GM18867 (cell line): ENCODE measurements around the gene TPBGL.

Experiments
- ATAC-seq: cut with Tn5 transposase; IDR thresholded peaks from one replicate; pipeline ENCODE4 v1.9.1; 2021; ENCODE audit warnings: mild to moderate bottlenecking, moderate library complexity; ENCODE audit not compliant: unreplicated experiment

The TPBGL gene

GRCh38 chr11:75245356-75246005 is 4.9 kb downstream of the TPBGL start:
- ATAC-seq, result no peak

DNA sequence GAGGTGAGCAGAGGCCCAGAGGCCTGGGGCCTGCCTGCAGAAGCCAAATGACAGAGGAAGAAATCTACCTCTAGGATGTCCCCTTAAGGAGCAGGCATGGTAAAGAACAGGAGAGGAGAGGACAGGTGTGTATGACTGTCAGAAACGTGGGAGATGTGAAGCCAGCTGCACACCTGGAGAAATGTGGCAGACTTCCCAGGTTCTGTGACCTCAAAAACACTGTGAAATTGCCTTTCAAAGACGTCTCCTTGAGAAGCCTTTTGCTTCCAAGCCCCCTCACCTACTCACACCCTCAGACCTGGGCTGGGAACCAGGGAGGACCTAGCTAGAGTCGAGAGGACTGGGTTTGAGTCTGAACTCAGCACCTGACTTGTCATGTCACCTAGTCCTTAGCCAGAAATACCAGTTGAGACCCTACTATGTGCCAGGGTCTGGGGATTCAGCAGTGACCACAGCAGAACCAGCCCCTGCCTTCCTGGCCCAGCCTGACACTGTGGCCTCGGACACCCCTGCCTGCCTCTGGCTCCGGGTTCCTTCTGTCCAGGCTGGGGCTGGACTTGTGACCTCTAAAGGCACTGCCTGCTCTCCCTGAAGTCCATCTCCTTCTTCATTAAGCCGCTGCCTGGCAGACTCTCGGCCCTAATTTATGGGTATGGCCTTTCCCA is 5.6 kb downstream of the TPBGL start:
- ATAC-seq, result no peak

GRCh38 chr11:75246671-75247350 is 6.2 kb downstream of the TPBGL start:
- no peak for ATAC-seq

DNA sequence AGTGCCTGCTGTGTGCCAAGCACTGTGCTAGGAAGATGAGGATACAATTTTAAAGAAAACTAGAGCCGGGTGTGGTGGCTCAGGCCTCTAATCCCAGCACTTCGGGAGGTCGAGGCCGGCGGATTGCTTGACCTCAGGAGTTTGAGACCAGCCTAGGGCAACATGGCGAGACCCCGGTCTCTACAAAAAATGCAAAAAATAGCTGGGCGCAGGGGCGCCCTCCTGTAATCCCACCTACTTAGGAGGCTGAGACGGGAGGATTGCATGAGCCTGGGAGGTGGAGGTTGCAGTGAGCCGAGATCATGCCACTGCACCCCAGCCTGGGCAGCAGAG is 8.3 kb downstream of the TPBGL start:
- ATAC-seq, result peak; percentile 8

GRCh38 chr11:75249704-75250103 is 9.1 kb downstream of the TPBGL start:
- ATAC-seq, result no peak

DNA sequence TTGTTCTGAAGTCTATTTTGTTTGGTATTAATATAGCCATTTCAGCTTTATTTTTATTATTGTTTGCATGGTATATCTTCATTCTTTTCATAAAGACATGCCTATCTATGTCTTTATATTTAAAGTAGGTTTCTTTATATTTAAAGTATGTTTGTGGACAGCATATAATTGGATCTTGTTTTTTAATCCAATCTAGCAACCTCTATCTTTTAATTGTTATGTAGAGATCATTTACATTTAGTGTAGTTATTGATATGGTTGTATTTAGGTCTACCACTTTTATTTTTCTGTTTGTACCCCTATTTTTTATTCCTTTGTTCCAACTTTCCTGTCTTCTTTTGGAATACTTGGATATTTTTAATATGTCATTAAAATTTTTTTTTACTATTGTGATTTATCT is 13.8 kb downstream of the TPBGL start:
- ATAC-seq, result no peak

DNA sequence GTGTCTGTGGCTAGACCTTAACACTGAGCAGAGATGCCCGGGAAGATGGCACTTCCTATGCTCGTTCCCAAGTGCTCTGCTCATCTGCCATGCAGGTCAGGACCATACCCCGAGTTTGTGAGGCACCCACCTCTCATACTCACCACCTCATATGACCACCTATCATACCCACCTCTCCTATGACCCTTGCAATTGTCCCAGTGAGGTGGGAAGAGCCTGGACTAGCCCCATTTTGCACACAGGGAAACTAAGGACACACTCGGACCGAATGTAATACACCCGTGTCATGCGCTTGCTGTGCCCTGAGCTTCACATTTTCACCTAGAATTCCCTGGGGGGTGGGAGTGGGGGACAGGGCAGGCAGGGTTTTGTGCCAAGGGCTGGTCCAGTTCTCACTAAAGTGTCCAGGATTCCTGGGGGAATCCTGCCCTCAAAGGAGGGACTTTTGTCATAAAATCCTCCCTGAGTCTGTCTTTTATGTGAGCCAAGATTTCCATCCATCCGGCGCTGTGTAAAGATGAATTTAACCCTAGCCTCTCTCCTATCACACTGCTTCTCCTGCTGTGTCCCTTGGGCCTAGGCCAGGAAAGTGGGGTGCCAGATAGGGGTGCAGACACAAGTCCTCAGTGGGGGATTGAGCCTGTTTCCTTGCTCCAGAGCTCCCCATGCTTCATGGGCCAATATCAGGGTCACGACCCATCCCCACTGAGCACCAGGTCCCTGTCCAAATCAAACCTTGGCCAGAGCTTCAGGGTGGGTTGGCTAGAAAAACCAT is 20.0 kb downstream of the TPBGL start:
- ATAC-seq, result no peak

GRCh38 chr11:75261902-75262361 is 21.4 kb downstream of the TPBGL start:
- ATAC-seq, result no peak

DNA sequence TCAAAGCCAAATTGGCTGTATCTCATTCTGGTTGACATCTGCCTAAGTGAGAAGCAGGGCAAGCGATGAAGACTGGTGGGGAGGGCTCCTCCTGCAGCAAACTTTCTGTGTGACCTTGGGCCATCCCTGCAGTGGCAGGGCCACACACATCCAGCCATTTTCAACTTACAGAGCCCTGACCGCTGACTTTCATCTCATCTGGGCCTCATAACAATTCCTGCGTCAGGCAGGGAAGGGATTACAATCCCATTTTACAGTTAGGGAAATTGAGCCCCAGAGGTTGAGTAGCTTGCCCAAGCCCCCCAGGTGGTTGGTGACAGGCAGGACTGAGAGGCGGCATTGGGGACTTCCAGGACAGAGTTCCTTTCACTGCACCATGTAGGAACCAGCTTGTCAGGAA is 21.9 kb downstream of the TPBGL start:
- ATAC-seq, result no peak

GRCh38 chr11:75262961-75263852 is 22.6 kb downstream of the TPBGL start:
- no peak for ATAC-seq

- no peak for ATAC-seq
Observed at GRCh38 chr11:75263944-75264349, 23.4 kb downstream of the TPBGL start.

DNA sequence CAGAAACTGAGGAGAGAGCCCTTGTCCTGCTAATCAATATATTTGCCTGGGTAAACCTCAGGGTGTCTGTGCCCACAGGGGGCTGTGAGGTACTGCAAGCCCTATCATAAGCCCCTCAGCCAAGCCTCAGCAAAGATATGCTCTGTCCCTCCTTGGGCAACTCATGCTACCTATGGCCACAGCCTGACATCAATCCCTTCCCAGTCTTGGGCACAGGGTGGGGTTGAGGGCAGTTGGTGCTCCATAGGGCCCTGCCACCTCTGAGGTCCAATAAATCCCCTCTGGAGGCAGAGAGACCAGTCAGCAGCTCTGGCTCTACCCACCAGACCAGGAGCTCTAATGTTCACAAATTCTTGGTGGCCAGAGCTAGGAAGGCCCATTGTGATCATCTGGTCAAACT is 23.8 kb downstream of the TPBGL start:
- no peak for ATAC-seq

GRCh38 chr11:75264971-75265370 is 24.4 kb downstream of the TPBGL start:
- no peak for ATAC-seq

GRCh38 chr11:75265851-75266531 is 25.4 kb downstream of the TPBGL start:
- no peak for ATAC-seq

GRCh38 chr11:75267171-75267970 is 26.8 kb downstream of the TPBGL start:
- no peak for ATAC-seq

DNA sequence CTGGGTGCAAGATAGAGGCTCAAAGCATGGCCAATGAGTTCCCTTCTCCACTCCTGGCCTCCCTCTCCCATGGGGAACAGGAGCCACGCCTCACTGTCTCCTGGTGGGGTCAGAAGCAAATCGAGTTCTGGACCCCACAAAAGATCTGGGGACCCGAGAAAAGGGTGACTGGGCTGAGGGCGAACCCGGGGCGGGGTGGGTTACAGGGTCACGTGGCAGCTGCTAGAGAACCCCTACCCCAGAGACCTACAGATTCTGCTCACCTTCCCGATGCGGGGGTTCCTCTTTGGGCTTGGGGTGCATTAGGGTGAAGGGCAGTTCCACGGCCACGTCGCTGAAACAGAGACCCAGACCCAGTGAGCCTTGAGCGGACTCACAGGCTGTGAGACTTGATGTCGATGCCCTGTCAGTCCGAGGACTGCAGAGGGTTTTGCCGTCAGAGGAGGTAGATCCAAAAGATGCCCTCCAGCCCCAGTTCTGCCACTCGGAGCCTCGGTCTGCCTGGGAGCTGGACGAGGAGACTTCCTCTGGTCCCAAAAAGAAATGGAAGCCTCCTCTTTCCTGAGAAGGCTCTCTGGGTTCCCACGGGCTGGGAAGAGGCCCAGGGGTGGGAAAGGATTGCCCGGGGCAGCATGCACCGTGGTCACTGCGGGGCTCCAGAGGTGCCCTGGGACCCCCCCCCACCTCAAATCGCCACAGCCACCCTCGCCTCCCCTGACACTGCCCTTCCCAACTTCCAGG is 28.2 kb downstream of the TPBGL start:
- ATAC-seq, result no peak

- no peak for ATAC-seq
Observed at GRCh38 chr11:75269367-75269660, 28.7 kb downstream of the TPBGL start.

DNA sequence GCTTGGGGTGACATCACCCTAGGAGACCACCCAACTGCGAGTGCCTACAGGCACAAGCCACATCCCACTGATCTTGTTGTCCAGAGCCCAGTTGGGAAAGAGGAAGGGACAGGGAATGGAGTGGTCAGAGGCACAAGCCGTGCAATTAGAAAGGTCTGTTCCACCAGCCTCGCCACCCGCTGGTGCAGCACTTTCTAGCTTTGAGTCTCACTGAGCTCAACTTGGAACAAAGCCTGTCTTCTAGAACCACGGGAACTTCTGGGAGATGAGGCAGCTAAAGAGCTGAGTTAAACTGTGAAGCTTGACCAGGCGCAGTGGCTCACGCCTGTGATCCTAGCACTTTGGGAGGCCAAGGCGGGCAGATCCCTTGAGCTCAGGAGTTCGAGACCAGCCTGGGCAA is 29.3 kb downstream of the TPBGL start:
- ATAC-seq, result no peak
